ENCODE data around the gene FUOM. TPM values are rescaled to one million over a fixed set of nuclear protein-coding genes. Genes with fewer than 3 reads are reported as not detected.

The FUOM gene
- total RNA-seq, 1 experiment from 2014 or later, result 33.3 TPM

- Histone ChIP-seq H4K20me1 (ENCODE audit: low read length) (no peaks in the 10 kb centered on the region), H3K9me3 (ENCODE audit: low read length) (no peaks in the 10 kb centered on the region), H3K79me2 (ENCODE audit: low read length) (no peaks in the 10 kb centered on the region), H3K27ac (ENCODE audit: low read length) (no peak within 1 kb of the TSS), H3K9ac (ENCODE audit: low read length) (no peak within 1 kb of the TSS), H3K9me2 (replicated peaks; ENCODE audit: low read length) (no peaks in the 10 kb centered on the region), H3K4me2 (ENCODE audit: low read length) (no peak within 1 kb of the TSS), H3K4me1 (ENCODE audit: insufficient read depth, low read length) (no peaks in the 10 kb centered on the region), H3K27me3 (ENCODE audit: low read length) (peaks cover 31% of the 10 kb centered on the region), H2AFZ (ENCODE audit: low read length) (no peak within 1 kb of the TSS), H3K4me3 (ENCODE audit: low read length) (no peak within 1 kb of the TSS), H3K36me3 (ENCODE audit: low read depth, low read length) (no peaks in the 10 kb centered on the region), H3F3A (ENCODE audit: low read length, unreplicated experiment) (no peaks in the 10 kb centered on the region)
- ATAC-seq (no peak), DNase-seq (no peak)
- CTCF ChIA-PET, result no interaction called here
- no peak for TF ChIP-seq EZH2 (IDR thresholded peaks at IDR 0.05; ENCODE audit: low read length, unreplicated experiment)
- TF ChIP-seq, protein P1, sequence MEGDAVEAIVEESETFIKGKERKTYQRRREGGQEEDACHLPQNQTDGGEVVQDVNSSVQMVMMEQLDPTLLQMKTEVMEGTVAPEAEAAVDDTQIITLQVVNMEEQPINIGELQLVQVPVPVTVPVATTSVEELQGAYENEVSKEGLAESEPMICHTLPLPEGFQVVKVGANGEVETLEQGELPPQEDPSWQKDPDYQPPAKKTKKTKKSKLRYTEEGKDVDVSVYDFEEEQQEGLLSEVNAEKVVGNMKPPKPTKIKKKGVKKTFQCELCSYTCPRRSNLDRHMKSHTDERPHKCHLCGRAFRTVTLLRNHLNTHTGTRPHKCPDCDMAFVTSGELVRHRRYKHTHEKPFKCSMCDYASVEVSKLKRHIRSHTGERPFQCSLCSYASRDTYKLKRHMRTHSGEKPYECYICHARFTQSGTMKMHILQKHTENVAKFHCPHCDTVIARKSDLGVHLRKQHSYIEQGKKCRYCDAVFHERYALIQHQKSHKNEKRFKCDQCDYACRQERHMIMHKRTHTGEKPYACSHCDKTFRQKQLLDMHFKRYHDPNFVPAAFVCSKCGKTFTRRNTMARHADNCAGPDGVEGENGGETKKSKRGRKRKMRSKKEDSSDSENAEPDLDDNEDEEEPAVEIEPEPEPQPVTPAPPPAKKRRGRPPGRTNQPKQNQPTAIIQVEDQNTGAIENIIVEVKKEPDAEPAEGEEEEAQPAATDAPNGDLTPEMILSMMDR (conservative IDR thresholded peaks at IDR 0.05; ENCODE audit: low read depth, low read length), result no peak
- TF ChIP-seq EZH2phosphoT487 (IDR thresholded peaks at IDR 0.05; ENCODE audit: borderline replicate concordance, low read length), result no peak
- no TSS peak for BruUV-seq (replicated peaks)
- POLR2A ChIA-PET (ENCODE audit: unreplicated experiment), result no interaction called here
- intact Hi-C loops (cut with micrococcal nuclease), result no loop called here
These were observed 21.0 kb downstream of the FUOM start, which contains the start of gene CALY for GRCh38 chr10:133336577-133337369. CALY (minus strand) TSS chr10:133336896; CDS start chr10:133328989, 7,907 bp downstream.

GRCh38 chr10:133336118-133336576 lies 21.7 kb downstream of the FUOM start:
- ATAC-seq, result no peak
- intact Hi-C loops (cut with micrococcal nuclease), result no loop called here
- Histone ChIP-seq H3K79me2 (ENCODE audit: low read length) (no peaks in the 10 kb centered on the region), H3K27ac (ENCODE audit: low read length) (no peak overlapping the region), H3K27me3 (ENCODE audit: low read length) (peaks cover 31% of the 10 kb centered on the region), H3K9ac (ENCODE audit: low read length) (no peak overlapping the region), H3K4me3 (ENCODE audit: low read length) (no peak overlapping the region), H3K4me2 (ENCODE audit: low read length) (no peak overlapping the region), H3K9me2 (replicated peaks; ENCODE audit: low read length) (no peaks in the 10 kb centered on the region), H3K36me3 (ENCODE audit: low read depth, low read length) (no peaks in the 10 kb centered on the region), H2AFZ (ENCODE audit: low read length) (no peak overlapping the region), H3K9me3 (ENCODE audit: low read length) (no peaks in the 10 kb centered on the region), H3F3A (ENCODE audit: low read length, unreplicated experiment) (no peaks in the 10 kb centered on the region), H3K4me1 (ENCODE audit: insufficient read depth, low read length) (no peaks in the 10 kb centered on the region), H4K20me1 (ENCODE audit: low read length) (no peaks in the 10 kb centered on the region)
- POLR2A ChIA-PET (ENCODE audit: unreplicated experiment), result no interaction called here
- no peak for TF ChIP-seq EZH2phosphoT487 (IDR thresholded peaks at IDR 0.05; ENCODE audit: borderline replicate concordance, low read length)
- TF ChIP-seq EZH2 (IDR thresholded peaks at IDR 0.05; ENCODE audit: low read length, unreplicated experiment), result no peak
- TF ChIP-seq, protein P1 (conservative IDR thresholded peaks at IDR 0.05; ENCODE audit: low read depth, low read length), result no peak
- DNase-seq, result no peak
- no TSS peak for BruUV-seq (replicated peaks)
- CTCF ChIA-PET, result no interaction called here
